GM18526 (cell line): ENCODE measurements around the gene SLC46A3.

ENCODE experiments used
- POLR2A ChIP-seq: IDR thresholded peaks from 3 replicates; pipeline ENCODE4 v1.6.1; 2011; ENCODE audit not compliant: insufficient read length; ENCODE audit errors: extremely low read depth

The SLC46A3 gene

DNA sequence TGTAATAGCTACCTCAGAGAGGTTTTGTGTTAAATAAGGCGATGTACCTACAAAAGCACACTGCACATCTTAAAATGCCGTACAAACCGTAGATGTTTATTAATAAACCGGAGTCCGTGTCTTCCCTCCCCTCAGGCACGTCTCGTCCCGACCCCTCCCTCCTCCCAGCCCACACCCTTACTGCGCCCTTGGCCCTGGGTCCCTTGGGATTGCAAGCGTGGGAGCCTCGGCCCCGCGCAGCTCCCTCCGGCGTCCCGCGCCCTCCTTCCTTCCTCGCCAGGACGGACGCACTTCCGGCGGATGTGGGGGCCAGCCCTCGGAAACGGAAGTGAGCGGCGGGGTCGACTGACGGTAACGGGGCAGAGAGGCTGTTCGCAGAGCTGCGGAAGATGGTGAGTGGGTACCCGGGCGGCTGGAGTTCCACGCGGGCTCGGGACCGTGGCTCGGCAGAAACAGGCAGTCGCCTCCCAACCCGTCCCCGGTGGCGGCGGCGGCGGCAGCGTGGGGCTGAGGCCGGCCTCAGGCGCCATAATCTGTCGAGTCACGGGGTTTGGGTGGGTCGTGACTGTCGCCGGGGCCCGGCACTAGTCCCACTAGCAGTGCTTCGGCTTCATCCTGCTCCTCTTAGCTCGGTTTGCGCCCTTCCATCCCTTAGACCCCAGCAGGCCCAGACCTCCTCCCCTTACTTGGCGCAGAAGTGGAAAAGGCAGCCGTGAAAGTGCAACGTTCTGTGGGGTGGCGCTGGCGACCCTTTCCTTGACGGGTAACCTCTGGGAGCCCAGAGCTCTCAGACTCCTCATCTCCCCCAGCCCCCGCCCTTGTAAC, 59.8 kb downstream of the SLC46A3 start, which contains the start of gene POMP:
Gene POMP (plus strand): TSS at position 335 of the 825 bp plus-strand sequence. CDS start 55 bp downstream, at position 390.
- TF ChIP-seq POLR2A: peak; percentile 93

DNA sequence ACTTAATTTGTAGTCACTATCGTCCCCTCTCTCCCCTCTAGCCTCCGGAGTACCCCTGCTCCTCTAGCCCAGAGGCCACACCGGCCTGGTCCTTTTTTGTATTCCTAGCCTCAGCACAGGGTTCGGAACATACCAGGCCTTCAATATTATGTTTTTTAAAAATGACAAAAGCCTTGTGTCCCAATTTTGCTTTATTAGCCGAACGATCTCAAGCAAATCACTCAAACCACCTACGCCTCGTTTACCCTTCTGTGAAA, 60.3 kb downstream of the SLC46A3 start:
- TF ChIP-seq POLR2A: no peak

DNA sequence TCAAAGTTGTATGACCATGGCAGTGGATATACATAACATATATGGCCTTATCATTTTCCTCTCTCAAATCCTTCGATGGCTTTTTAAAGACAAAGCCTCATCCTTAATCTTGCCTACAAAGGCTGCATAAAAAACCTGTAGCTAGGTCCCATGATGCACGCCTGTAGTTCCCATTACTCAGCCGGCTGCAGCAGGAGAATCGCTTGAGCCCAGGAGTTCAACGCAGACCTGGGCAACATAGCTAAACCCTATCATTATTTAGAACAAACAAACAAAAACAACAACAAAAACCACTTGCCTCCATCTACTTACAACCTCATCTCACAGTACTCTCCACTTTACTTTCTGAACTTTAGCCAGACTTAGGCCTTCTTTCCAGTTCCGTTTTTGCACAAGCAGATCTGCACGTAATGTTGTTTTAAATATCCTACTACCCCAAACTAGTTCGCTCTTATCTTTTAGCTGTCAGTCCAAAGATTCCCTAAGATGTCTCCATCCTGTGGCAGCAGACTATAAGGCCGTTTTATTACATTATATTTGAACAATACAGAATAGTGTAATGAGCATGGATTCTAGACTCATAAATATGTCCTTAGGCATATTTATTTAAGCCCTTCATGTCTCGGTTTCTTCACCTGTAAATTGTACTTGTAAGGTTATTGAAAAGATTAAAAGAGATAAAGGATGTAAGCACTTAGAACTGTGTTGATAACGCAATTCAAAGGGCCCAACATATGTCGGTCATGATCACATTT, 60.8 kb downstream of the SLC46A3 start:
- no peak for TF ChIP-seq POLR2A

DNA sequence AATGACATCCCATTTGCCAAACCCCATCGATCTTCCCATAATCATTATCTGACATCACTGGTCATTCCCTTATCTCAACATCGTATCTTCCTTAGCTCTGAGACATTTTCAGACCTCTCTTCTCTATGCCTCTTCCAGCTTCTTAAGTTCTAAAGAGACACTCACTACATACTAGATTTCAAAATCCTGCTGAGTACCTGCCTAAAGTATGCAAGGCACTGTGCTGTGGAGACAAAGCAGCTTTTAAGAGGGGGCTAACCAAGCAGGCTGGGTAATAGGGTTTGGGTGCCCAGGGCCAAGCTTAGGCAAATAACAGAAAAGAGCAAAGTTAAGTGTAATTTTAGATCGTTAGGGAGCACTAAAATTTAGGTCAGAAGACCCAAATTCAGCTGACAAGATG, 63.2 kb downstream of the SLC46A3 start:
- TF ChIP-seq POLR2A: no peak

DNA sequence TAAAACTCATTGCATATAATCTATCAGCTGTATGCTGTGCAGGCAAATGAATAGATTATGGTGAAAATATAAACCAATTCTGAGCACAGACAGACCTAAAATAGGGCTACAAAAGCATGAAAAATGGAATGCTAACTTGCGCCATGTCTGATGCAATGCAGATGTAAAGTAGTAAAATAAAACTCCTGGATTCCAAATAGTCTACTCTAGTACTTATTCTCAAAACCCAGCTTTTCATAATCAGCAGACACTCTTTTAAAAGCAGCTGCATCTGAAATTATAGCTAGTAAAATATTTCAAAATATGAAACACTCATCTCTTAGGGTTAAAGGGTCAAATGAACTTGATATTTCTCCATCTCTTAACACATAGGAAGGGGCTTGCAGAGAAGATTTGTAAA, 64.5 kb downstream of the SLC46A3 start:
- TF ChIP-seq POLR2A: no peak

DNA sequence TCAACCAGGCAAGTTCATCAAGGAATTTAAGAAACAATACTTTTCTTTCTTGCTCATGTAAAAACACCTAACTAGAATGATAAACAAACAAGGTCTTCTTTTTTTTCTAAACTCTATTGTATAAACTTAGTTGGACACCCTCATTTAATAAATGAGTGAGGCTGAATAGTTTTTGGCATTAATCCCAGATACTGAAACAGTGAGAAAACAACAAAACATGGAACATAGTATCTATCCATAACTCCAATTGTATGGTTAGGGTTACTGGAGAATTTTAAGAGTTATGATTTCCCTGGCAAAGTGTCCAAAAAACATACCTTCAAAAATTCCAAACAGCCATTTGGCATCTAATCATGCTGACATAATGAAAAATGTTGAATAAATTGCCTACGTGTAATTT, 65.7 kb downstream of the SLC46A3 start:
- no peak for TF ChIP-seq POLR2A

DNA sequence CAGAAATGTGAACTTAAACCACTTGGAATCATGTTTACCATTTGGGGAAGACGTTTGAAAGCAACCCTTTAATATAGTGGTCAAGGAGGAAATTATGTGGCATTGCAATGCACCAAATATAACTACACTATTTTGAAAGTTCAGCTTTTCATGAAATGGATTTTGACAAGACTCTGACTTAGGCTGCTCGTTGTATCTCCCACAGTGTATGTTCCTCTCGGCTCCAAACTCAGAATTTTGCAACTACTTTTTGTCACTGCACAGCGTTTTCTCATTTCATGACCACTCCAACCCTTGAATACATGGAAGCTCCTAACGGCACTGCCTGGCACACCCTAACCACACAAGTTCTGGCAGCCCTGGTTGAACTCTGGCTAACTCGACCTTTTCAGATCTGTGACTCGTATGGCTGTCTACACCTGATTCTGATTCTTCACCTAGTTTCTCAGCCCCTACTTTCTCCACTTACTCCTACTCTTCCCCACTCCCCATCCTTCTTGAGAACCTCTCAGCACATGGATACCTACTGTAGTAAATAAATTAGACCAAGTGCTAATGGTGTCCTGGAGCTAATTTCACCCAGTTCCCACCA, 66.9 kb downstream of the SLC46A3 start:
- no peak for TF ChIP-seq POLR2A

DNA sequence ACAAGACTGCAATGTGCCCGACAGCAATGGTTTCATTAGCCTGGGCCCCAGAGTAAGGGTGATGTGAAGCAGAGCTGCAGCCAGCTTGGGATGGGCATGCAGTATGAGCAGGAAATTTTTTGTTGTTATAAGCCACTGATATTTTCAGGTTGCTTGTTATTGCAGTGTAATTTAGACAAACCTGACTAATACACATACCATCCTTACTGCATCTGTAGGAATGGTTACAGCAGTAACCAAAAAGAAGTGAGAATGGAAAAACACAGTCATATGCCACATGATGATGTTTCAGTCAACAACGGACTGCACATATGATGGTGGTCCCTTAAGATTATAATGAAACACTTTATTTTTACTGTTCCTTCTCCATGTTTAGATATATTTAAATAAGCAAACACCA, 68.5 kb downstream of the SLC46A3 start:
- TF ChIP-seq POLR2A: no peak
